Thyroid gland (tissue), 4 donors: ENCODE data around the gene NFATC2.

Source experiments
- CTCF ChIP-seq, 6 experiments: fragments of 200-600 bp in 3 of 6; fragments of 450-650 bp in 3 of 6; sonication (generic) in 3 of 6; IDR thresholded peaks; one replicate each; pipeline ENCODE4 v1.5.1; 2016 to 2019; ENCODE audit warnings: antibody characterized with exemption in 6 of 6, mild to moderate bottlenecking in 2 of 6, inconsistent platforms in 1 of 6, moderate library complexity in 1 of 6
- POLR2A ChIP-seq, 2 donors: fragments of 450-650 bp; IDR thresholded peaks; one replicate each; pipeline ENCODE4 v1.6.1; 2017; ENCODE audit warnings: antibody characterized with exemption in 2 of 2, mild to moderate bottlenecking in 2 of 2, moderate library complexity in 1 of 2

DNA sequence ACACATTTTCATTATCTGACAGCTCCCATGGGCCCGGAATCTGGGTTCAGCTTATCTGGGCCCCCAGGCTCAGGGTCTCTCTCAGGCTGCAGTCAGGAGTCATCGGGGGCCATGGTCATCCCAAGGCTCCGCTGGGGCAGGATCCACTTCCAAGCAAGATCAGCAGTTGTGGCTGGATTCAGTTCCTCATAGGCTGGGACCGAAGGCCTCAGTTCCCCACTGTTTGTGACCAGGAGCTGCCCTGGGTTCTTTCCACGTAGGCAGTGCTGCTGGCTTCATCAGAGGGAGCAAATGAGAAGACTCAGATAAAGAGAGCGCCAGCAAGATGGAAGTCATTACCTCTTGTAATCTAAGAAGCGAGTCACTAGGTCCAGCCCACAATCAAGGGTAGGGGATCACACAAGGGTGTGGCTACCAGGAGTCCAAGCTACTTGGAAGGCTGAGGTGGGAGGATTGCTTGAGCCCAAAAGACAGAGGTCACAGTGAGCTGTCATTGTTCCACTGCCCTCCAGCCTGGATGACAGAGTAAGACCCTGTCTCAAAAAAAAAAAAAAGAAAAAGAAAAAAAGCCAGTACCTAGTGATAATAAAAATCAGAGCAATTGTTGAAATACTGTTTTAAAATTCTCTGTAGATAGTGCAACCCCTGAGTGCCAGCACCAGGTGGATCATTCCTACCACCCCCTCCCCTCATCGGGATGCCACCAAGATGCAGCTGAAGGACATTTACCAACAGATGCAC is 162.7 kb downstream of the NFATC2 start:
- TF ChIP-seq CTCF (IDR thresholded peaks at IDR 0.05) (no peak), POLR2A (IDR thresholded peaks at IDR 0.05) (no peak)
